ENCODE data around the gene ATAD3A.

DNA sequence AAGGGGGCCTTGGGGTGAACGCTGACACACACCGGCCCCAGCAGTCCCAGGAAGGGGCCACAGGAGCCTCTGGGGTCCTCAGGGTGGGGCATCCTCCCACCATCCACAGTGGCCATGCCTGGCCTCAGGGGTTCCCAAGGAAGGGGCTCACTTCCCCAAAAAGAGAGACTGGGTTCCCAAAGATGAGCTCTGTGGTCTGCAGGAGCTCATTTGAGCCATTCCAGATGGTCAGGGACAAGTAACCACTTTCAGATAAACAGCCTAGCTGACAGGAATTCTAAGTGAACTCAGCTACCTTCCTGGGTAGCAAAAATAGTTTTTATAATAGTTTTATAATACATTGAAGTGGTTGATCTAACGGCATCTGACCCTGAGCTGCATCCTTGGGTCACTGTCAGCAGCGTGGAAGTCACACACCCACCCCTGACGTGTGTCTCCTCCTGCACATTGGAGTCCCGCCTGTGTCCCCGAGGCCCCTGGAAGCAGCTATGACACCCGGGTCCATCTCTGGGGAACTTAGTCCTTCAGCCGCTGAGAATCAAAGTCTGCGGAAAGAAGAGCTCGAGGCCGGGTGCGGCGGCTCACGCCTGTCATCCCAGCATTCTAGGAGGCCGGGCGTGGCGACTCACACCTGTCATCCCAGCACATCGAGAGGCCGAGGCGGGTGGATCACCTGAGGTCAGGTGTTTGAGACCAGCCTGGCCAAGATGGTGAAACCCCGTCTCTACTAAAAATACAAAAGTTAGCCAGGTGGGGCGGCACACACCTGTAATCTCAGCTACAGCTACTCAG, 34.2 kb downstream of the ATAD3A start:
- TF ChIP-seq POLR2A (IDR thresholded peaks at IDR 0.05; ENCODE audit: low read length) (no peak), GATA1 (IDR thresholded peaks at IDR 0.05; ENCODE audit: low read depth, low read length) (no peak)

All from erythroblast (primary cell).